ENCODE results near the gene MYO7B.
A peak's percentile ranks its signal among the peaks of the same experiment; 100 is the strongest.

MYO7B gene

GRCh38 chr2:127636248-127637235 is 101.1 kb downstream of the MYO7B start:
- no peak for FAIRE-seq
- no peak for DNase-seq (ENCODE audit: low spot score)

GRCh38 chr2:127637236-127637630 is 101.8 kb downstream of the MYO7B start:
- DNase-seq (ENCODE audit: low spot score) (no peak), FAIRE-seq (no peak)

- no peak for FAIRE-seq
Measured at GRCh38 chr2:127637725-127638252, 102.3 kb downstream of the MYO7B start.

GRCh38 chr2:127638361-127639110 is 103.1 kb downstream of the MYO7B start:
- FAIRE-seq, result no peak

More at GRCh38 chr2:127637725-127638252, 102.3 kb downstream of the MYO7B start:
- peak; percentile 77 for DNase-seq (ENCODE audit: low spot score)

GRCh38 chr2:127639111-127639474 is 103.6 kb downstream of the MYO7B start:
- DNase-seq (ENCODE audit: low spot score) (no peak), FAIRE-seq (no peak)

More at GRCh38 chr2:127638361-127639110, 103.1 kb downstream of the MYO7B start:
- no peak for DNase-seq (ENCODE audit: low spot score)

- no peak for FAIRE-seq
Measured at GRCh38 chr2:127640082-127641072, 104.9 kb downstream of the MYO7B start.

GRCh38 chr2:127641133-127641532 is 105.7 kb downstream of the MYO7B start:
- FAIRE-seq, result no peak
- no peak for DNase-seq (ENCODE audit: low spot score)

More at GRCh38 chr2:127640082-127641072, 104.9 kb downstream of the MYO7B start:
- no peak for DNase-seq (ENCODE audit: low spot score)

GRCh38 chr2:127641846-127642507 is 106.5 kb downstream of the MYO7B start:
- FAIRE-seq (no peak), DNase-seq (ENCODE audit: low spot score) (no peak)

GRCh38 chr2:127642706-127643438 is 107.4 kb downstream of the MYO7B start:
- DNase-seq (ENCODE audit: low spot score), result no peak
- no peak for FAIRE-seq

- DNase-seq (ENCODE audit: low spot score) (no peak), FAIRE-seq (no peak)
Measured at GRCh38 chr2:127643439-127644065, 108.1 kb downstream of the MYO7B start.

GRCh38 chr2:127644066-127645025 is 108.9 kb downstream of the MYO7B start:
- FAIRE-seq, result no peak

GRCh38 chr2:127645026-127645394 is 109.5 kb downstream of the MYO7B start:
- DNase-seq (ENCODE audit: low spot score) (no peak), FAIRE-seq (no peak)

More at GRCh38 chr2:127644066-127645025, 108.9 kb downstream of the MYO7B start:
- no peak for DNase-seq (ENCODE audit: low spot score)

GRCh38 chr2:127645395-127646291 is 110.2 kb downstream of the MYO7B start, which contains the start of gene GPR17:
Gene GPR17, plus strand, starts transcription at chr2:127646153. Its CDS starts 4,583 bp downstream, at chr2:127650736.
- no peak for FAIRE-seq
- no peak for DNase-seq (ENCODE audit: low spot score)

GRCh38 chr2:127646487-127647241 is 111.2 kb downstream of the MYO7B start:
- DNase-seq (ENCODE audit: low spot score), result no peak
- no peak for FAIRE-seq

GRCh38 chr2:127647242-127648190 is 112.0 kb downstream of the MYO7B start:
- FAIRE-seq, result peak; percentile 50

More at GRCh38 chr2:127647242-127648190, 112.0 kb downstream of the MYO7B start:
- peak; percentile 66 for DNase-seq (ENCODE audit: low spot score)
